Small intestine (tissue), 7 donors: ENCODE results near the gene SH3RF1. TPM values are rescaled to one million over a fixed set of nuclear protein-coding genes. Genes with fewer than 3 reads are reported as not detected.
"Not testable (repeated sequence)": the region's sequence is repeated elsewhere in the genome, so short reads cannot be mapped to it uniquely, and the experiment has no call there.

Source experiments
- DNase-seq, 2 donors: peaks; one replicate each; pipeline versions ENCODE4 v3.0.0 to v3.0.0-alpha.2; 2013
- FAIRE-seq: peaks from 2 replicates; lab custom pipeline; 2012; peaks lifted over from hg19 to GRCh38; lab: Jason Lieb, UNC
- H3K27ac ChIP-seq, 3 donors: one replicate each; pipeline ENCODE4 v1.5.1; 2013; ENCODE audit warnings: low read length in 2 of 3, mild to moderate bottlenecking in 2 of 3, control low read depth in 1 of 3, inconsistent platforms in 1 of 3, low read depth in 1 of 3, moderate library complexity in 1 of 3
- H3K27me3 ChIP-seq, 3 donors: one replicate each; pipeline ENCODE4 v1.6.1; 2013; ENCODE audit warnings: low read length in 3 of 3, inconsistent platforms in 1 of 3; ENCODE audit not compliant: control insufficient read depth in 3 of 3, insufficient read depth in 3 of 3
- H3K36me3 ChIP-seq, 3 donors: one replicate each; pipeline ENCODE4 v1.6.1; 2013; ENCODE audit warnings: low read length in 3 of 3, inconsistent platforms in 1 of 3, low read depth in 1 of 3, mild to moderate bottlenecking in 1 of 3, moderate library complexity in 1 of 3; ENCODE audit not compliant: control insufficient read depth in 3 of 3, insufficient read depth in 2 of 3
- H3K4me1 ChIP-seq, 3 donors: one replicate each; pipeline ENCODE4 v1.6.1; 2013; ENCODE audit warnings: low read length in 2 of 3, inconsistent platforms in 1 of 3, low read depth in 1 of 3, mild to moderate bottlenecking in 1 of 3, moderate library complexity in 1 of 3; ENCODE audit not compliant: control insufficient read depth in 3 of 3, insufficient read depth in 2 of 3
- H3K4me3 ChIP-seq, 3 donors: one replicate each; pipeline ENCODE4 v1.5.1; 2013; ENCODE audit warnings: low read length in 3 of 3, control low read depth in 1 of 3, inconsistent platforms in 1 of 3, low read depth in 1 of 3, mild to moderate bottlenecking in 1 of 3, moderate library complexity in 1 of 3
- H3K9me3 ChIP-seq, 2 donors: one replicate each; pipeline ENCODE4 v1.6.1; 2013; ENCODE audit warnings: low read depth in 1 of 2, low read length in 1 of 2; ENCODE audit not compliant: control insufficient read depth in 2 of 2, insufficient read depth in 1 of 2
- WGBS, 3 donors: extraction: QIAGEN DNeasy Blood & Tissue Kit; methylation state at CpG; one replicate each; pipeline ENCODE4 v1.1.7; 2013; 5-methylcytosine and 5-hydroxymethylcytosine counted together
- polyA plus RNA-seq, 4 donors: library from polyadenylated mRNA; stranded (reverse) in 3 of 4; unstranded in 1 of 4; fragments of 200-250 nt in 3 of 4; fragments of 120-200 nt in 1 of 4; gene quantifications; one replicate each; pipeline versions ENCODE4 v1.2.1 to v1.2.3, GENCODE V29; 2013
- donor health status: healthy with polysubstance abuse.
- donor health status: control.
- donor health status: control.
- donor health status: Bipolar disorder and iron deficiency.
- donor health status: healthy.

The SH3RF1 gene
- polyA plus RNA-seq, 4 donors: 10.7 to 35.6 (median 11.5) TPM

GRCh38 chr4:169283114-169283509 is 12.4 kb upstream of the SH3RF1 start:
- FAIRE-seq (no peak), DNase-seq (no peak)
- Histone ChIP-seq H3K27me3 (no peaks in the 10 kb centered on the region), H3K36me3 (no peaks in the 10 kb centered on the region), H3K9me3 (no peaks in the 10 kb centered on the region), H3K27ac (no peak overlapping the region), H3K4me1 (no peaks in the 10 kb centered on the region), H3K4me3 (no peak overlapping the region)
- 73 to 91% (median 84%) methylated on average over 4 of the region's 4 CpGs for WGBS, 3 donors

- 91 to 95% (median 95%) methylated on average over 2 of the region's 2 CpGs for WGBS, 3 donors
- FAIRE-seq (no peak), DNase-seq (no peak)
- no peaks in the 10 kb centered on the region for H3K9me3 ChIP-seq
- H3K4me1 ChIP-seq: no peaks in the 10 kb centered on the region
- H3K36me3 ChIP-seq: no peaks in the 10 kb centered on the region
- H3K27ac ChIP-seq: no peak overlapping the region
- H3K4me3 ChIP-seq: no peak overlapping the region
- H3K27me3 ChIP-seq: no peaks in the 10 kb centered on the region
Measured at GRCh38 chr4:169282429-169283113, 11.8 kb upstream of the SH3RF1 start.

- Histone ChIP-seq H3K27ac (no peak overlapping the region), H3K4me1 (no peaks in the 10 kb centered on the region), H3K27me3 (no peaks in the 10 kb centered on the region), H3K36me3 (no peaks in the 10 kb centered on the region), H3K4me3 (no peak overlapping the region), H3K9me3 (no peaks in the 10 kb centered on the region)
- DNase-seq: no peak
- no peak for FAIRE-seq
Measured at GRCh38 chr4:169279108-169279507, 8.4 kb upstream of the SH3RF1 start.

- DNase-seq: no peak
- H3K9me3 ChIP-seq: no peaks in the 10 kb centered on the region
- no peaks in the 10 kb centered on the region for H3K4me1 ChIP-seq
- no peak overlapping the region for H3K27ac ChIP-seq
- no peak overlapping the region for H3K4me3 ChIP-seq
- H3K27me3 ChIP-seq: no peaks in the 10 kb centered on the region
- FAIRE-seq: no peak
- H3K36me3 ChIP-seq: no peaks in the 10 kb centered on the region
Measured at GRCh38 chr4:169278624-169279023, 7.9 kb upstream of the SH3RF1 start.

GRCh38 chr4:169277838-169278237 is 7.1 kb upstream of the SH3RF1 start:
- WGBS, 3 donors: 93 to 96% (median 96%) methylated on average over 3 of the region's 3 CpGs
- FAIRE-seq, H3K27ac ChIP-seq, H3K4me1 ChIP-seq, H3K9me3 ChIP-seq, H3K27me3 ChIP-seq, DNase-seq, H3K36me3 ChIP-seq, H3K4me3 ChIP-seq: not testable (repeated sequence)

- FAIRE-seq: no peak
- H3K9me3 ChIP-seq: no peaks in the 10 kb centered on the region
- 27 to 67% (median 51%) methylated on average over 2 of the region's 2 CpGs for WGBS, 3 donors
- DNase-seq: no peak
- H3K36me3 ChIP-seq: no peaks in the 10 kb centered on the region
- no peak overlapping the region for H3K27ac ChIP-seq
- peaks cover 0 to 2% (median 0%) of the 10 kb centered on the region in 3 donors for H3K4me1 ChIP-seq
- no peaks in the 10 kb centered on the region for H3K27me3 ChIP-seq
- H3K4me3 ChIP-seq: no peak overlapping the region
Measured at GRCh38 chr4:169275180-169275579, 4.4 kb upstream of the SH3RF1 start.

- FAIRE-seq: no peak
- H3K4me3 ChIP-seq: no peak overlapping the region
- no peak for DNase-seq
Measured at GRCh38 chr4:169274033-169274432, 3.3 kb upstream of the SH3RF1 start.

GRCh38 chr4:169272265-169272886 is 1.6 kb upstream of the SH3RF1 start:
- H3K9me3 ChIP-seq: no peaks in the 10 kb centered on the region
- peaks cover 0 to 2% (median 0%) of the 10 kb centered on the region in 3 donors for H3K36me3 ChIP-seq
- H3K27me3 ChIP-seq: no peaks in the 10 kb centered on the region
- peaks cover 0 to 8% (median 0%) of the 10 kb centered on the region in 3 donors for H3K4me1 ChIP-seq
- FAIRE-seq (no peak), DNase-seq (no peak)
- no peak overlapping the region for H3K4me3 ChIP-seq
- no peak overlapping the region for H3K27ac ChIP-seq
- WGBS, 3 donors: 47 to 51% (median 50%) methylated on average over 3 of the region's 3 CpGs

More at GRCh38 chr4:169274033-169274432, 3.3 kb upstream of the SH3RF1 start:
- WGBS, 3 donors: 19 to 51% (median 24%) methylated on average over 3 of the region's 3 CpGs
- Histone ChIP-seq H3K27me3 (no peaks in the 10 kb centered on the region), H3K4me1 (peaks cover 0 to 2% (median 0%) of the 10 kb centered on the region in 3 donors), H3K36me3 (no peaks in the 10 kb centered on the region), H3K27ac (no peak overlapping the region), H3K9me3 (no peaks in the 10 kb centered on the region)
